CD4-positive, alpha-beta T cell treated with Interleukin-12 subunit alpha and Interleukin-12 subunit beta, for 1 hour (primary cell): ENCODE measurements around the gene DEGS2.
A peak's percentile ranks its signal among the peaks of the same experiment; 100 is the strongest.

Experiments used
- DNase-seq: peaks from one replicate; pipeline ENCODE4 v3.0.0-alpha.2; 2020

DEGS2 gene

GRCh38 chr14:100109594-100109955 is 49.9 kb downstream of the DEGS2 start:
- DNase-seq = no peak

- DNase-seq = no peak
Observed at GRCh38 chr14:100108840-100109593, 50.4 kb downstream of the DEGS2 start.

- peak; percentile 88 for DNase-seq
Observed at GRCh38 chr14:100108042-100108825, 51.2 kb downstream of the DEGS2 start.

GRCh38 chr14:100107236-100107635 is 52.2 kb downstream of the DEGS2 start:
- no peak for DNase-seq

- peak; percentile 57 for DNase-seq
Observed at GRCh38 chr14:100106250-100107112, 53.0 kb downstream of the DEGS2 start.

GRCh38 chr14:100105357-100106169 is 53.9 kb downstream of the DEGS2 start:
- DNase-seq = no peak

- no peak for DNase-seq
Observed at GRCh38 chr14:100104523-100105300, 54.7 kb downstream of the DEGS2 start.

- no peak for DNase-seq
Observed at GRCh38 chr14:100104006-100104352, 55.5 kb downstream of the DEGS2 start.

GRCh38 chr14:100103250-100104005 is 56.0 kb downstream of the DEGS2 start:
- no peak for DNase-seq

GRCh38 chr14:100102156-100102785 is 57.2 kb downstream of the DEGS2 start:
- no peak for DNase-seq

- no peak for DNase-seq
Observed at GRCh38 chr14:100100032-100100703, 59.3 kb downstream of the DEGS2 start.

GRCh38 chr14:100098171-100098570 is 61.3 kb downstream of the DEGS2 start:
- DNase-seq = no peak

- DNase-seq = no peak
Observed at GRCh38 chr14:100096656-100097055, 62.8 kb downstream of the DEGS2 start.
